Body of pancreas (tissue), 4 donors: ENCODE measurements around the gene UBD. TPM values are rescaled to one million over a fixed set of nuclear protein-coding genes. Genes with fewer than 3 reads are reported as not detected.

ENCODE experiments used
- ATAC-seq: fragments of 150-250 bp; one replicate; pipeline ENCODE4 v1.9.1; 2016
- DNase-seq, 4 donors: peaks; one replicate each; pipeline ENCODE4 v3.0.0-alpha.2; 2019
- H3K27ac ChIP-seq, 4 donors: fragments of 200-600 bp; sonication (generic); 1 replicate in 3 of 4; 2 replicates in 1 of 4; pipeline versions ENCODE4 v1.5.1 to v1.6.1; 2016 to 2019; ENCODE audit warnings: mild to moderate bottlenecking in 1 of 4, mixed read lengths in 1 of 4, moderate library complexity in 1 of 4
- H3K27me3 ChIP-seq, 2 donors: fragments of 200-600 bp; sonication (generic); one replicate each; pipeline ENCODE4 v1.6.0; 2016; ENCODE audit warnings: mild to moderate bottlenecking in 1 of 2
- H3K36me3 ChIP-seq, 2 donors: fragments of 200-600 bp; sonication (generic); replicated peaks in 1 of 2; 2 replicates each; pipeline ENCODE4 v1.5.1; 2016; ENCODE audit warnings: low read depth in 2 of 2; ENCODE audit not compliant: insufficient read depth in 1 of 2
- H3K4me1 ChIP-seq: fragments of 200-600 bp; sonication (generic); one replicate; pipeline ENCODE4 v1.6.0; 2016
- H3K4me3 ChIP-seq, 2 donors: fragments of 200-600 bp; sonication (generic); 1 replicate in 1 of 2; 2 replicates in 1 of 2; pipeline ENCODE4 v1.5.1; 2016 to 2019
- H3K9me3 ChIP-seq, 3 donors: fragments of 200-600 bp; sonication (generic); 1 replicate in 2 of 3; 2 replicates in 1 of 3; pipeline ENCODE4 v1.5.1; 2016
- CTCF ChIP-seq, 7 experiments: fragments of 450-650 bp in 4 of 7; fragments of 200-600 bp in 3 of 7; sonication (generic) in 3 of 7; IDR thresholded peaks; one replicate each; pipeline ENCODE4 v1.5.1; 2016 to 2019; ENCODE audit warnings: antibody characterized with exemption in 7 of 7
- POLR2A ChIP-seq, 3 donors: fragments of 450-650 bp; IDR thresholded peaks; one replicate each; pipeline ENCODE4 v1.6.1; 2016; ENCODE audit warnings: antibody characterized with exemption in 3 of 3, mild to moderate bottlenecking in 2 of 3
- WGBS, 2 donors: methylation state at CpG; one replicate each; pipeline ENCODE4 v1.1.5; 2017; 5-methylcytosine and 5-hydroxymethylcytosine counted together
- intact Hi-C: fragments of 100-400 bp; cut with DNase I; formaldehyde crosslinking; loops from one replicate; pipeline ENCODE4 v1.15.1; 2023
- total RNA-seq, 2 donors: library from RNA; depleted of rRNA; stranded (reverse); fragments of >200 nt; gene quantifications; one replicate each; pipeline ENCODE4 v1.1.0, GENCODE V29; 2016

UBD gene
- total RNA-seq, 2 donors from 2014 or later, result 9.9 to 10.1 TPM

DNA sequence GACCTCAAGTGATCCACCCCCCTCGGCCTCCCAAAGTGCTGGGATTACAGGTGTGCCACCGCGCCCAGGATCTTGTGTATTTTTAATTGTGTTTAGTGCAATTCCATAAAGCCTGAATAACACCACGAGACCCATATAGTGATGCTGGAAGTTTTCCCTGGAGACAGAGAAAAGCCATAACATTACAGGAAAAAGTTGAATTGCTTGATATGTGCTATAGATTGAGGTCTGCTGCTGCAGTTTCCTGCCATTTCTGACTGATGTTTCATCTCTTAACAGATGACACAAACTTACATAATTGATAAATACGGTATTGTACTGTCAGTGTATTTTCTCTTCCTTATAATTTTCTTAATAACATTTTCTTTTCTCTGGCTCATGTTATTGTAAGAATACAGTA, 7.3 kb upstream of the UBD start:
- DNase-seq (no peak), ATAC-seq (no peak)
- Histone ChIP-seq H3K27me3 (no peaks in the 10 kb centered on the region), H3K4me3 (no peak overlapping the region), H3K4me1 (no peaks in the 10 kb centered on the region), H3K27ac (no peak overlapping the region), H3K36me3 (no peaks in the 10 kb centered on the region), H3K9me3 (no peaks in the 10 kb centered on the region)
- WGBS, 2 donors, result 69 to 82% methylated on average over 5 of the region's 5 CpGs
- TF ChIP-seq CTCF (IDR thresholded peaks at IDR 0.05), result no peak
- TF ChIP-seq POLR2A (IDR thresholded peaks at IDR 0.05), result no peak
- intact Hi-C loops, result no loop called here

DNA sequence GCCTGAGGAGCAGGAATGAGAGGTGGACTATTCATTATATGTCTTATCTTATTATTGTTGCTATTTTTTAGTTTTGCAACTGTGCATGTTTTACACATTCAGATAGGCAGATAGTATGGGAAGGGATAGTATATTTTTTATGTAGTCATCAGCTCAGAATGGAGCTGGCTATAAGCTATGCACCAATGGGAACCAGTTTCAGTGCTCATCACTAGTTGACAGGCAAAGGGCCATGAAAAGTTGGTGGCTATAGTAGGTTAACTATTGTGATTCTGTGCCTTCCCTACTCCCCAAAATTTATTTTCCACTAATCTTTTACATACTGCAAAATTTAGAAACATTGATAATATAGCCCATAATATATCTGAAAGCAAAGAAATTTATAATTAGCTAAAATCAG, 5.3 kb upstream of the UBD start:
- no peak for DNase-seq
- TF ChIP-seq CTCF (IDR thresholded peaks at IDR 0.05) (no peak), POLR2A (IDR thresholded peaks at IDR 0.05) (no peak)
- ATAC-seq, result no peak
- Histone ChIP-seq H3K4me3 (no peak overlapping the region), H3K27me3 (no peaks in the 10 kb centered on the region), H3K27ac (no peak overlapping the region), H3K4me1 (no peaks in the 10 kb centered on the region), H3K36me3 (no peaks in the 10 kb centered on the region), H3K9me3 (no peaks in the 10 kb centered on the region)
- intact Hi-C loops, result no loop called here

- intact Hi-C loops, result no loop called here
- Histone ChIP-seq H3K27ac (no peak overlapping the region), H3K4me1 (no peaks in the 10 kb centered on the region), H3K27me3 (no peaks in the 10 kb centered on the region), H3K9me3 (no peaks in the 10 kb centered on the region), H3K36me3 (no peaks in the 10 kb centered on the region), H3K4me3 (no peak overlapping the region)
- DNase-seq (no peak), ATAC-seq (no peak)
- no peak for TF ChIP-seq POLR2A (IDR thresholded peaks at IDR 0.05)
- TF ChIP-seq CTCF (IDR thresholded peaks at IDR 0.05), result no peak
- 19 to 40% methylated on average over 3 of the region's 3 CpGs for WGBS, 2 donors
These were observed 4.0 kb upstream of the UBD start for GRCh38 chr6:29563435-29563965.

- H3K27ac ChIP-seq, result peak overlapping the region in 1 of 4 donors; percentile 40
- no peaks in the 10 kb centered on the region for H3K4me1 ChIP-seq
- 67 to 70% methylated on average over 1 of the region's 1 CpG for WGBS, 2 donors
- ATAC-seq, result no peak
- H3K36me3 ChIP-seq, result no peaks in the 10 kb centered on the region
- intact Hi-C loops, result no loop called here
- no peak for TF ChIP-seq POLR2A (IDR thresholded peaks at IDR 0.05)
- TF ChIP-seq CTCF (IDR thresholded peaks at IDR 0.05), result no peak
- no peaks in the 10 kb centered on the region for H3K27me3 ChIP-seq
- H3K4me3 ChIP-seq, result no peak overlapping the region
- no peaks in the 10 kb centered on the region for H3K9me3 ChIP-seq
- DNase-seq, result no peak
These were observed 2.2 kb upstream of the UBD start for GRCh38 chr6:29561606-29562181.

DNA sequence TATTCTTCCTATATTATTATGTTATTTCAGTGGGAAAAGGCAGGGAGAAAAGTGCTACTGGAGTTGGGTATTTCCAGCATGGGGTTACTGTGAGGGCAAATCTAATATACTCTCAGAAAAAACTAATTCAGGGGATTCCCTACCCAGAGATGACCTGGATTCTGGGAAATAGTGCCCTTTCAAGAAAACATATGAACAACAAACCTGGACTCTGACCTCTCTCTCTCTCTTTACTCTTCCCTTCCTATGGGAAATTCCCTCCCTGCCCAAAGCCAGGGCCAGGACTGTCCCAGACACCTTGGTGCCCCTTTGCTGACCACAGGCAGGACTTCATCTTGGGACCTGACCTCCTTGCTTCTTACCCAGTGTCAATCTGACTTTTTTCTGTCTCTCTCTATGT, 1.6 kb upstream of the UBD start:
- no peaks in the 10 kb centered on the region for H3K36me3 ChIP-seq
- H3K27me3 ChIP-seq, result no peaks in the 10 kb centered on the region
- DNase-seq (no peak), ATAC-seq (peak; percentile 47)
- H3K27ac ChIP-seq, result peak overlapping the region in 1 of 4 donors; percentile 40
- TF ChIP-seq POLR2A (IDR thresholded peaks at IDR 0.05) (no peak), CTCF (IDR thresholded peaks at IDR 0.05) (no peak)
- H3K9me3 ChIP-seq, result no peaks in the 10 kb centered on the region
- intact Hi-C loops, result no loop called here
- no peak overlapping the region for H3K4me3 ChIP-seq
- no peaks in the 10 kb centered on the region for H3K4me1 ChIP-seq
